CD4-positive, alpha-beta T cell treated with Interleukin-4 for 4 hours (primary cell): ENCODE data around the gene PCDH9.

Source experiments
- DNase-seq: peaks from one replicate; pipeline ENCODE4 v3.0.0-alpha.2; 2020

Gene PCDH9

DNA sequence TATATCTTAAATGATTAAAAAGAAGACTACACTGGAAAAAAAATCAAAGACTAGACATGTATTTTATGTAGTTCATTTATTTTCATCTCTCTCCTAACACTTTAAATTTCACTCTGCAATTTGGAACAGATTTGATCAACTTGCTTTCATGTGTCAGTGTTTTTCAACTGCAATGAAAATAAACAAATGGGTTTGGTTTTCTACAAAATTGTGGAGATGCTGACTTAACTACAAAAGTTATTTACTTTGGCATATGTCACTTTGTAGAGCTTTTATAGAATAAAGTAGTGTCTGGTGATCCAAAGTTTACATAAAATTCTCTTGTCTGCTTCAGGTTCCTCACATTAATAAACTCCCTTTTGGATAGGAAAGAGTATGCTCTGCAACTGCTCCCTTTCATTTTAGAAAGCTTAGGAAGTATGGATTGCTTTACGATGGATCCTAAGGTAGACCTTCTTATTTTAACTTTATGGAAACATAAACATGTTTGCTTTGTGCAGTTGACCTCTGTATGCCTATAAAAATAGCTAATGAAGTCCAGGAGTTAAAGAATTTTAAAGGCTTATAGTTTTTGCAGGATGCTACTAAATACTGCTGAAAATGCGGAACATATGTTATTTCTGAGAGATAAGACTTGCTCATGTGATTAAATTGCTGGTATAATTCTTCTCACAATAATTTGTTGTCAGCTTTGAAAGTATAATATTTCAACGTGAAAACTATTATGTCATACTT is 815.9 kb downstream of the PCDH9 start:
- DNase-seq: no peak

DNA sequence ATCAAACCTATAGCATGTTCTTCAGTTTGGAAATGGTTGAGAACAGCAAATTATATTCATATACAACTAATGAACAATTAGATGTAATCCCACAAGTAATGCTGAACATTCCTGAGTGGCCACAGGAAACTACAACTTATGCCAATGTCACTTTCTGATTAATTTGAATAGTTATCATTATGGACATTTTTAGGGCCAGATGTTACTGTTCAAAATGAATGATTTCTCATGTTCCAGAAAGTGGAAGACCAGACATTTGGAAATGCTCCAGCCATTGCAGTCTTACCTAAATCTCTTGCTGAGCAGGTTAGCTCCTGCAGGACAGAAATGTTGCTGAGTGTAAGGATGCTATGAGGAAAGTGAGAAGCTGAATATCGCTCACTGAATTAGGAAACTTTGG is 819.8 kb downstream of the PCDH9 start:
- no peak for DNase-seq

DNA sequence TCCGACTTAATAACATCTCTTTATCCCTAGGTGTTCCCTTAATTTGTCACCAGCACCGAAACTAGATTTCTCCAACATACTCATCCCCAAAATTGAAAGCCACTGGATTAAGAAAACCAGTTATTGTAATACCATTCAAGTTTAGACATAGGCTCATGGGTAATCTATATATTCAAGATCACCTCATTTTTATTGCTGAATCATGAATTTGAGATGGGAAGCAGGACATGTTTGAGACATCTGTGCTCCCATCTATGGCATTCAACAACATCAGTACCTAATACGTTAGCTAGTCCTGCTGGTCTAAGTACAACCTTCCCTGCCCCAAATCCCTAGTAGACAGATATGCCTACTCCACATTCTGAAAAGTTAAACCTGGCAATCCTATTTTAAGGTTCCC is 820.6 kb downstream of the PCDH9 start:
- DNase-seq: no peak

DNA sequence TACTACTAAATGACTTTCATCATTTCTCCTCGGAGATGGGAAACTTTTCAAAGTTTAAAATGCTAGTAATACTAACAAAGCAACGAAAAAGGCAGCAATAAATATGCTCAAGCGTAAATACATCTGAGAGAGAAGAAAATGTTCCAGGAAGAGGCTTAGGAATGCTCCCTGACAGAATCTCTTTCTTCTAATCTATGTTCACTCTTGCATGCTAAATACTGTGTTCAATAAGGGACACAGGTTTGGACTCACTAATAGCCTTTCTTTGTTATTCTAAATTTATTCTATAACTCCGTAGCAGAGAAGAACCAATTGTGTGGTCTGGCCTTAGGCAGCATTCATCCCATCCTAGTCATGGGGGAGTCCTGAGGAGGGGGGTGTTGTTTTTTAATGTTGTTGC is 823.0 kb downstream of the PCDH9 start:
- DNase-seq: no peak

GRCh38 chr13:66405908-66406802 is 824.0 kb downstream of the PCDH9 start:
- DNase-seq: no peak

DNA sequence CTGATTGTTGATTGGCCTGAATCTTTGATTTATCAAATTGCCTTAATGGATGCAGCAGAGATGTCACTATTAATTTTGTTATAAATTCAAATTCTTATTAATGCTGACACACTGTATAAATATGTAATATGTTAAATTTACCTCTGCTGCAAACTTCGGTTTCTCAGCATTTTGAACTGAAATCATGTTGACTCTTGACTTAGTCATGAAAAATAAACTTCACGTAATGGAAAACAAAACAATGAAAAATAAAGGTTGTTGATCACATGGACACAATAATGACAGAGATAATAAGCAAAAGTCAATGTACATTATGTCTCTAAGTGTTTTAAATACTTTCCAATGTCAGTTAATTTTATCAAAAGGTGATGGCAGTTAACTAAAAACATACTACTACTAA is 827.6 kb downstream of the PCDH9 start:
- DNase-seq: no peak

DNA sequence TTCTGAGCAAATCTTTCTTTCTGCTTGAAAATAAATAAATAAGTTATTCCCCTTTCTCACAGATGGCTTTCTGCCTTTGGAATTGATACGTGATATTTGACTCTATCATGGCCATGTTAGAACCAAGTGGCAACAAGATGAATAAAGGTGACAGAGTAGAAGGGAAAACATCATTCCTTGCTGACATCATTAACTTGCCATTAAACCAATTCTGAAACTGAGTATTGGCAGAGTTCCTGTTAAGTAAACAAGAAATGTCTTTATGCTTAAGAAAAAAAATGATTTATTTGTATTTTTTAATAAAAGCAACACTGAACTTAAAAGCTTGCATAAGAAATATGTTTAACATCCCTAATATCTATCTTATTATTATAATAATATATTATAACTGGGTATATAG is 828.1 kb downstream of the PCDH9 start:
- no peak for DNase-seq

GRCh38 chr13:66400292-66400691 is 829.8 kb downstream of the PCDH9 start:
- DNase-seq: no peak

DNA sequence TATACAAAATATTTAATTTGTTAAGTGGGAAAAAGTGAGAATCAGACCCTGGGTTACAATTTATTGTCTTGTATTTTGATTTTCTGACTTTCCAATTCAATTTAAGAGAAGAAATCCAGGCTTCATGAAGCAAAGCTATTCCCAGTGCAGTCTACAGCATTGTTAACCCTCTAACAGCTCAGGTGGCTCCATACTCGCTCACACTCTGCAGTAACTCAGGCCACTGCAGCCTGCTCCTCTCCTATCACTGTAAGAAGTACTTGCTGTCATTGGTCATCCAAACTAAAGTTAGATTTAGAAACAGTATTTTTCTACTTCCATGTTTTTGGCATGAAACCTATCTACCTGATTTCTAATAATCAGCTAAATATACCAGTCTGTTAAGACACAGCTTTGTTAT is 830.3 kb downstream of the PCDH9 start:
- no peak for DNase-seq

DNA sequence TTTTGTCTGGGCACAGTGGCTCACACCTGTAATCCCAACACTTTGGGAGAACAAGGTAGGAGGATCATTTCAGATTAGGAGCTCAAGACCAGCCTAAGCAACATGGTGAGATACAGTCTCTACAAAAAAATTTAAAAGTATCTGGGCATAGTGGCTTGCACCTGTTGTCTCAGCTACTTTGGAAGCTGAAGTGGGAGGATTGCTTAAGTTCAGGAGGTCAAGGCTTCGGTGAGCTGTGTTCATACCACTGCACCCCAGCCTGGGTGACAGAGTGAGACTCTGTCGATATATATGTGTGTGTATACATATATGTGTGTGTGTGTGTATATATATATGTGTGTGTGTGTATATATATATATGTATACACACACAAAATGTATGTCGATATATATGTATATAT is 833.0 kb downstream of the PCDH9 start:
- DNase-seq: no peak

DNA sequence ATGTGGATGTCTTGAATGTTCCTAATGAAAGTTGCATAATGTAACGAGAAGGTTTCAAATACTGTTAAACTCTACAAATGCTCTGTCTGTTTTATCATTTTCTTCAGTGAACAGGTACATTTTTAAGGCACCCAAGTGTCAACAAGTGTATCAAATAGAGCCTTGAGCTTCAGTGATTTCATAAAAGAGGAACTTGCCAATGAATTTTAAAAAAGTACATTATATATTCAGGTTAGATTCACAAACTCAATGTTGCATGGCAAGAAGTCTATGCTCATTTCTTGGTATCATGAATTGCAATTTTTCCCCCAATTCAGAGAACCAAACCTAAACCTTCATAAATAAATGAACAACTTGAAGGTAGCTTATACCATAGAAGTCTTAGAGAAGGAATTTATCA is 838.8 kb downstream of the PCDH9 start:
- DNase-seq: no peak

- no peak for DNase-seq
Observed at GRCh38 chr13:66378894-66379293, 851.2 kb downstream of the PCDH9 start.

DNA sequence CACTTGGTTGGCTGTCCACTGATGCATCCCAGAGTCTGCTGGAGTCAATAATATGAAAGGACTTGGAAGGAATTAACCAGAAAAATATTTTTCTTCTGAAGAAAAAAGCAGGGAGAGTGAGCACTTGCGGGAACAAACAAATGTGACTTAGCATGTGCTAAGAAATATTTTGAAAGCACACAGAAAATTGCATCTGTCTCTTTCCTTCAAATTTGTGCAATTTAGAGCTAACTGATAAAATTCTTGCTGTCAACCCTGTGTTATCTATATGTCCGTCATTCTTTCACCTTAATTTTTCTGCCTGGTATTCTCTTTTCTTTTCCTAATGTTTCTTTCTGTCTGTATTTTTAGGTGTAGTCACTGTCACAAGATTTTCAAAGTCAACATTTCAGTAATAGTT is 852.6 kb downstream of the PCDH9 start:
- no peak for DNase-seq

DNA sequence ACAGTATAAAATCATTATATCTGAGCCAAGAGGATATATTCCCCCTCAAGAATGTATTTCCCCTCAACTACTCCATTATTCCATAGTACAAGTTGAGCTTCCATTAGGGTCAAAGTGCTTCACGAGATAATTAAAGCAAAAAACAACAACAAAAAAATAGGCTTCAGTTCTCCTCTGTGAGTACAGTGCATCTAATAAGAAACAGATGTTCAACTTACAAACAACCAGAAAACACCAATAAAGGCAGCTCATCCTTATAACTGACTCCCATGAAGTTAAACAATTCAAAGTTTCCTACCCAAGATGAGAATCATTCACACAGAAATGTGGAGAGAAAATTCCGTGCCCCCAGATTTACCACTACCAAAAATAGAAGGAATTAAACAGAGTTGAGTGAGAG is 854.4 kb downstream of the PCDH9 start:
- DNase-seq: no peak

- no peak for DNase-seq
Observed at GRCh38 chr13:66369666-66370065, 860.5 kb downstream of the PCDH9 start.

GRCh38 chr13:66367356-66367755 is 862.8 kb downstream of the PCDH9 start:
- no peak for DNase-seq

DNA sequence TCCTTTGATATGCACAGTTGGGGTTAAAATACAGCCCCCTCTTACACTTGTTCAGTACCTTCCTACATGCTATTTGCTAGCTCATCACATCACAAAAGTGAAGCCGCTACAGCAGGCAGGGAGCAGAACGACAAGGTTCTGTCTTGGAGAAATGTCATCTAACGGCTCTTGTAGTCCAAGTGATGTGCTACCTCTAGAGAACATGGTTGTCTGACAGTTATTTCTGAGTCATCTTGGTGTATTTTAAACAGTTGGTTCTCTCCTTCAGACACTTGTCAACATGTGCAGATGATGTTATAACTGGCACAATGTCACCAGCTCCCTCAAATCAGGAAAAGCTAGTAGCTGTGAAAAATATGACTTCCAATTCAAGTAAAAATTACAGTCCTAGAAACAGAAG is 865.0 kb downstream of the PCDH9 start:
- DNase-seq: no peak

- DNase-seq: no peak
Observed at GRCh38 chr13:66364346-66364745, 865.8 kb downstream of the PCDH9 start.

DNA sequence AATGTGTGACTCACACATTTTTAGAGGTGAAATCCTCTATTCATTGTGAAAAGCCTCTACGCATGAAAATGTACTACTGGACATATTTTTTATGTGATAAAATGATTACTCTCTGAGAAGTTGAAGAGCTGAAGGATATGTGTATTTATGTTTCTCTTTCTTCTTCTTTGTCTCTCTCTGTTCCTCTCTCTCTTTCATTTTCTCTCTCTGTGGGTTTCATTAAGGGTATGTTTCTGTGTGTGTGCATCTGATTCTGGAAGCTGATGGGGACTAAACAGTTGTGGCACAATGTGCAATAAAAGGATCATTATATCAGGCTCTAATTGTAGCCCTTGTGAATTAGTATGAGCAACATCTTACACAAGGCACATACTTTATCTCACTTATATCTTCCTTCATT is 867.7 kb downstream of the PCDH9 start:
- DNase-seq: no peak

- DNase-seq: no peak
Observed at GRCh38 chr13:66359910-66360552, 870.1 kb downstream of the PCDH9 start.

- no peak for DNase-seq
Observed at GRCh38 chr13:66359393-66359792, 870.7 kb downstream of the PCDH9 start.

- DNase-seq: no peak
Observed at GRCh38 chr13:66358564-66358963, 871.6 kb downstream of the PCDH9 start.

DNA sequence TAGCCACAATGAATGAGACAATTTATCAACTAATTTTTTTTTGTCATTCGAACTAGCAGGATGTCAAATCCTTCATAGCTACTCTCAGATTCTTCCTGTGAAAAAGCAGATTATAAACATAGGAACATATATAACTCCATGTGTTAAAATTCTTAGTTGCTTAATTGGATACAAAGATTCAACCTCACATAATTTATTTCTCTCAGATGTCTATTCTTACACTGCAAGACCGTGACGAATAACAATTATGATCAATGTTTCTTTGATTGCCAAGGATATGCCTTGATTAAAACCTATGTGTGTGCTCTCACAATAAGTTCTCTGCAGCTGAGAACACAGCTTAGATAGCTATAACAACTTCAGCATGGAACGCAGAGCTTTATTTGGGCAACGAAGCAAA is 872.7 kb downstream of the PCDH9 start:
- no peak for DNase-seq
